ENCODE results near the gene MAJIN.

Gene MAJIN

GRCh38 chr11:64891215-64891848, 80.6 kb downstream of the MAJIN start:
- DNase-seq = no peak

- DNase-seq = no peak
Measured at GRCh38 chr11:64890522-64890939, 81.4 kb downstream of the MAJIN start.

- no peak for DNase-seq
Measured at GRCh38 chr11:64888729-64889511, 83.0 kb downstream of the MAJIN start.

GRCh38 chr11:64888406-64888728, 83.5 kb downstream of the MAJIN start:
- DNase-seq = no peak
